GM21515 (cell line): Measurements from ENCODE around the gene MED27.

ENCODE experiments used
- ATAC-seq: cut with Tn5 transposase; IDR thresholded peaks from one replicate; pipeline ENCODE4 v1.9.1; 2021; ENCODE audit not compliant: unreplicated experiment

MED27 gene

GRCh38 chr9:131840751-131841702, 238.6 kb downstream of the MED27 start:
- ATAC-seq, result no peak

GRCh38 chr9:131840220-131840619, 239.4 kb downstream of the MED27 start:
- ATAC-seq, result no peak

- ATAC-seq, result no peak
These were observed 240.2 kb downstream of the MED27 start for GRCh38 chr9:131839281-131840084.

- no peak for ATAC-seq
These were observed 241.0 kb downstream of the MED27 start for GRCh38 chr9:131838530-131839280.

GRCh38 chr9:131837836-131838235, 241.8 kb downstream of the MED27 start:
- no peak for ATAC-seq

GRCh38 chr9:131837316-131837715, 242.4 kb downstream of the MED27 start:
- no peak for ATAC-seq

GRCh38 chr9:131836607-131837315, 242.9 kb downstream of the MED27 start:
- ATAC-seq, result no peak

GRCh38 chr9:131836021-131836420, 243.6 kb downstream of the MED27 start:
- no peak for ATAC-seq

- no peak for ATAC-seq
These were observed 244.3 kb downstream of the MED27 start for GRCh38 chr9:131835151-131835910.

GRCh38 chr9:131834721-131835120, 244.9 kb downstream of the MED27 start:
- ATAC-seq, result no peak

GRCh38 chr9:131833906-131834305, 245.8 kb downstream of the MED27 start:
- ATAC-seq, result no peak

GRCh38 chr9:131833083-131833482, 246.6 kb downstream of the MED27 start:
- ATAC-seq, result no peak

GRCh38 chr9:131831380-131832165, 248.1 kb downstream of the MED27 start:
- ATAC-seq, result no peak

- ATAC-seq, result no peak
These were observed 251.8 kb downstream of the MED27 start for GRCh38 chr9:131827821-131828369.

- no peak for ATAC-seq
These were observed 252.6 kb downstream of the MED27 start for GRCh38 chr9:131826966-131827525.

GRCh38 chr9:131826053-131826452, 253.6 kb downstream of the MED27 start:
- no peak for ATAC-seq

GRCh38 chr9:131824953-131825495, 254.6 kb downstream of the MED27 start:
- ATAC-seq, result no peak

- ATAC-seq, result no peak
These were observed 255.5 kb downstream of the MED27 start for GRCh38 chr9:131824155-131824594.
